ENCODE results near the gene RXRB. TPM values are rescaled to one million over a fixed set of nuclear protein-coding genes. Genes with fewer than 3 reads are reported as not detected.

Gene RXRB
- total and polyA plus RNA-seq, 2 of the 13 experiments (the other 11 are each of a cell fraction or from before 2014, with no cell fraction given): 26.7 to 55.7 TPM

DNA sequence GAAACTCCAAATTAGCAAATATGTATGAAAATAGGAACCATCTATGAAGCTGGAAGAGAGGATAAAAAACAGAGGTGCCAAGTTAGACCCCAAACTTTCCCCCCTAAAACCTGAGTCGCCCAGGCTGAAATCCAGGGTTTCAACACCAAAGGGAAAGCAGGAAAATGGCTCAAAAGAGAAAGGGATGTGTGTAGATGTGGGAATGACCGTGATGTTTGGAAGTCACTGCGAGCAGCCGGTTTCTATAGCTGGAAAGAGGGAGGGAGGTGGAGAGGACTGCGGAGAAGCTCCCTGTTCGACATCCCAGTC is 12.3 kb upstream of the RXRB start:
- Histone ChIP-seq H4K20me1 (ENCODE audit: insufficient read depth, low read length) (no peaks in the 10 kb centered on the region), H3K27me3 (ENCODE audit: control insufficient read depth in 1 of 2, insufficient read depth in 2 of 2, low read length in 2 of 2) (peaks cover 9 to 41% of the 10 kb centered on the region in 2 experiments; a peak in 4 of 5 replicates), H3K9ac (ENCODE audit: insufficient read depth, low read depth, low read length) (peak overlapping the region; percentile 50), H3K9me3 (ENCODE audit: low read length) (no peaks in the 10 kb centered on the region), H3K4me1 (ENCODE audit: insufficient read depth, low read length) (peaks cover 31% of the 10 kb centered on the region), H3K4me3 (replicated peaks in 1 of 3; ENCODE audit: insufficient read depth in 1 of 3, low read depth in 2 of 3, low read length in 3 of 3) (peak overlapping the region in 2 of 3 experiments; percentile 50 to 66; a peak in 4 of 6 replicates), H3K36me3 (replicated peaks in 1 of 2; ENCODE audit: control insufficient read depth in 1 of 2, insufficient read depth in 2 of 2, low read length in 2 of 2) (peaks cover 2 to 9% of the 10 kb centered on the region in 2 experiments; a peak in 4 of 5 replicates), H3K27ac (ENCODE audit: extremely low read length, insufficient read depth, low read length) (no peak overlapping the region), H3K4me2 (ENCODE audit: low read depth, low read length) (peak overlapping the region; percentile 82), H2AFZ (ENCODE audit: low read length) (no peak overlapping the region), H3K79me2 (ENCODE audit: insufficient read depth, low read length) (peaks cover 2% of the 10 kb centered on the region)
- CTCF ChIA-PET (ENCODE audit: low intra/inter-chr PET ratio, low total read pairs): no interaction called here
- DNase-seq (ENCODE audit: low spot score): no peak
- WGBS (ENCODE audit: low lambda C conversion rate): 56% methylated on average over 6 of the region's 6 CpGs
- in situ Hi-C loops (cut with HindIII; ENCODE audit: extremely low pct_ligation_motif_present, low pct_unique_long_range_greater_than_20kb) (no loop called here), intact Hi-C loops (cut with micrococcal nuclease; ENCODE audit: unreplicated experiment) (no loop called here)
- no peak for ATAC-seq
- no TSS peak for BruUV-seq (replicated peaks)
- FAIRE-seq: no peak
- POLR2A ChIA-PET: interaction anchor here (1.2 to 1.4 kb wide), 2 partner anchors 14 to 35 kb away, joined by 6 to 9 read pairs; no protein-coding TSS in a partner anchor
- TF ChIP-seq, protein P1, sequence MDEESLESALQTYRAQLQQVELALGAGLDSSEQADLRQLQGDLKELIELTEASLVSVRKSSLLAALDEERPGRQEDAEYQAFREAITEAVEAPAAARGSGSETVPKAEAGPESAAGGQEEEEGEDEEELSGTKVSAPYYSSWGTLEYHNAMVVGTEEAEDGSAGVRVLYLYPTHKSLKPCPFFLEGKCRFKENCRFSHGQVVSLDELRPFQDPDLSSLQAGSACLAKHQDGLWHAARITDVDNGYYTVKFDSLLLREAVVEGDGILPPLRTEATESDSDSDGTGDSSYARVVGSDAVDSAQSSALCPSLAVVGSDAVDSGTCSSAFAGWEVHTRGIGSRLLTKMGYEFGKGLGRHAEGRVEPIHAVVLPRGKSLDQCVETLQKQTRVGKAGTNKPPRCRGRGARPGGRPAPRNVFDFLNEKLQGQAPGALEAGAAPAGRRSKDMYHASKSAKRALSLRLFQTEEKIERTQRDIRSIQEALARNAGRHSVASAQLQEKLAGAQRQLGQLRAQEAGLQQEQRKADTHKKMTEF (CRISPR knock-in tag; IDR thresholded peaks at IDR 0.05): no peak
- TF ChIP-seq, protein P2, sequence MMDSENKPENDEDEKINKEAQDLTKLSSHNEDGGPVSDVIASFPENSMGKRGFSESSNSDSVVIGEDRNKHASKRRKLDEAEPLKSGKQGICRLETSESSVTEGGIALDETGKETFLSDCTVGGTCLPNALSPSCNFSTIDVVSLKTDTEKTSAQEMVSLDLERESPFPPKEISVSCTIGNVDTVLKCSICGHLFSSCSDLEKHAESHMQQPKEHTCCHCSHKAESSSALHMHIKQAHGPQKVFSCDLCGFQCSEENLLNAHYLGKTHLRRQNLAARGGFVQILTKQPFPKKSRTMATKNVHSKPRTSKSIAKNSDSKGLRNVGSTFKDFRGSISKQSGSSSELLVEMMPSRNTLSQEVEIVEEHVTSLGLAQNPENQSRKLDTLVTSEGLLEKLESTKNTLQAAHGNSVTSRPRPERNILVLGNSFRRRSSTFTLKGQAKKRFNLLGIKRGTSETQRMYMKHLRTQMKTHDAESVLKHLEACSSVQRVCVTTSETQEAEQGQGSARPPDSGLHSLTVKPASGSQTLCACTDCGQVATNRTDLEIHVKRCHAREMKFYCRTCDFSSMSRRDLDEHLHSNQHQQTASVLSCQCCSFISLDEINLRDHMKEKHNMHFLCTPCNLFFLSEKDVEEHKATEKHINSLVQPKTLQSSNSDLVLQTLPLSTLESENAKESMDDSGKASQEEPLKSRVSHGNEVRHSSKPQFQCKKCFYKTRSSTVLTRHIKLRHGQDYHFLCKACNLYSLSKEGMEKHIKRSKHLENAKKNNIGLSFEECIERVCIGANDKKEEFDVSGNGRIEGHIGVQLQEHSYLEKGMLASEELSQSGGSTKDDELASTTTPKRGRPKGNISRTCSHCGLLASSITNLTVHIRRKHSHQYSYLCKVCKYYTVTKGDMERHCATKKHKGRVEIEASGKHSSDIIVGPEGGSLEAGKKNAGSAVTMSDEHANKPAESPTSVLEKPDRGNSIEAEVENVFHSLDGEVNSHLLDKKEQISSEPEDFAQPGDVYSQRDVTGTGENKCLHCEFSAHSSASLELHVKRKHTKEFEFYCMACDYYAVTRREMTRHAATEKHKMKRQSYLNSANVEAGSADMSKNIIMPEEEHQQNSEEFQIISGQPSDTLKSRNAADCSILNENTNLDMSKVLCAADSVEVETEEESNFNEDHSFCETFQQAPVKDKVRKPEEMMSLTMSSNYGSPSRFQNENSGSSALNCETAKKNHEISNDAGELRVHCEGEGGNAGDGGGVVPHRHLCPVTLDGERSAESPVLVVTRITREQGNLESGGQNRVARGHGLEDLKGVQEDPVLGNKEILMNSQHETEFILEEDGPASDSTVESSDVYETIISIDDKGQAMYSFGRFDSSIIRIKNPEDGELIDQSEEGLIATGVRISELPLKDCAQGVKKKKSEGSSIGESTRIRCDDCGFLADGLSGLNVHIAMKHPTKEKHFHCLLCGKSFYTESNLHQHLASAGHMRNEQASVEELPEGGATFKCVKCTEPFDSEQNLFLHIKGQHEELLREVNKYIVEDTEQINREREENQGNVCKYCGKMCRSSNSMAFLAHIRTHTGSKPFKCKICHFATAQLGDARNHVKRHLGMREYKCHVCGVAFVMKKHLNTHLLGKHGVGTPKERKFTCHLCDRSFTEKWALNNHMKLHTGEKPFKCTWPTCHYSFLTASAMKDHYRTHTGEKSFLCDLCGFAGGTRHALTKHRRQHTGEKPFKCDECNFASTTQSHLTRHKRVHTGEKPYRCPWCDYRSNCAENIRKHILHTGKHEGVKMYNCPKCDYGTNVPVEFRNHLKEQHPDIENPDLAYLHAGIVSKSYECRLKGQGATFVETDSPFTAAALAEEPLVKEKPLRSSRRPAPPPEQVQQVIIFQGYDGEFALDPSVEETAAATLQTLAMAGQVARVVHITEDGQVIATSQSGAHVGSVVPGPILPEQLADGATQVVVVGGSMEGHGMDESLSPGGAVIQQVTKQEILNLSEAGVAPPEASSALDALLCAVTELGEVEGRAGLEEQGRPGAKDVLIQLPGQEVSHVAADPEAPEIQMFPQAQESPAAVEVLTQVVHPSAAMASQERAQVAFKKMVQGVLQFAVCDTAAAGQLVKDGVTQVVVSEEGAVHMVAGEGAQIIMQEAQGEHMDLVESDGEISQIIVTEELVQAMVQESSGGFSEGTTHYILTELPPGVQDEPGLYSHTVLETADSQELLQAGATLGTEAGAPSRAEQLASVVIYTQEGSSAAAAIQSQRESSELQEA (CRISPR knock-in tag; IDR thresholded peaks at IDR 0.05; ENCODE audit: not compliant biosample characterization): no peak
- TF ChIP-seq, protein P3, sequence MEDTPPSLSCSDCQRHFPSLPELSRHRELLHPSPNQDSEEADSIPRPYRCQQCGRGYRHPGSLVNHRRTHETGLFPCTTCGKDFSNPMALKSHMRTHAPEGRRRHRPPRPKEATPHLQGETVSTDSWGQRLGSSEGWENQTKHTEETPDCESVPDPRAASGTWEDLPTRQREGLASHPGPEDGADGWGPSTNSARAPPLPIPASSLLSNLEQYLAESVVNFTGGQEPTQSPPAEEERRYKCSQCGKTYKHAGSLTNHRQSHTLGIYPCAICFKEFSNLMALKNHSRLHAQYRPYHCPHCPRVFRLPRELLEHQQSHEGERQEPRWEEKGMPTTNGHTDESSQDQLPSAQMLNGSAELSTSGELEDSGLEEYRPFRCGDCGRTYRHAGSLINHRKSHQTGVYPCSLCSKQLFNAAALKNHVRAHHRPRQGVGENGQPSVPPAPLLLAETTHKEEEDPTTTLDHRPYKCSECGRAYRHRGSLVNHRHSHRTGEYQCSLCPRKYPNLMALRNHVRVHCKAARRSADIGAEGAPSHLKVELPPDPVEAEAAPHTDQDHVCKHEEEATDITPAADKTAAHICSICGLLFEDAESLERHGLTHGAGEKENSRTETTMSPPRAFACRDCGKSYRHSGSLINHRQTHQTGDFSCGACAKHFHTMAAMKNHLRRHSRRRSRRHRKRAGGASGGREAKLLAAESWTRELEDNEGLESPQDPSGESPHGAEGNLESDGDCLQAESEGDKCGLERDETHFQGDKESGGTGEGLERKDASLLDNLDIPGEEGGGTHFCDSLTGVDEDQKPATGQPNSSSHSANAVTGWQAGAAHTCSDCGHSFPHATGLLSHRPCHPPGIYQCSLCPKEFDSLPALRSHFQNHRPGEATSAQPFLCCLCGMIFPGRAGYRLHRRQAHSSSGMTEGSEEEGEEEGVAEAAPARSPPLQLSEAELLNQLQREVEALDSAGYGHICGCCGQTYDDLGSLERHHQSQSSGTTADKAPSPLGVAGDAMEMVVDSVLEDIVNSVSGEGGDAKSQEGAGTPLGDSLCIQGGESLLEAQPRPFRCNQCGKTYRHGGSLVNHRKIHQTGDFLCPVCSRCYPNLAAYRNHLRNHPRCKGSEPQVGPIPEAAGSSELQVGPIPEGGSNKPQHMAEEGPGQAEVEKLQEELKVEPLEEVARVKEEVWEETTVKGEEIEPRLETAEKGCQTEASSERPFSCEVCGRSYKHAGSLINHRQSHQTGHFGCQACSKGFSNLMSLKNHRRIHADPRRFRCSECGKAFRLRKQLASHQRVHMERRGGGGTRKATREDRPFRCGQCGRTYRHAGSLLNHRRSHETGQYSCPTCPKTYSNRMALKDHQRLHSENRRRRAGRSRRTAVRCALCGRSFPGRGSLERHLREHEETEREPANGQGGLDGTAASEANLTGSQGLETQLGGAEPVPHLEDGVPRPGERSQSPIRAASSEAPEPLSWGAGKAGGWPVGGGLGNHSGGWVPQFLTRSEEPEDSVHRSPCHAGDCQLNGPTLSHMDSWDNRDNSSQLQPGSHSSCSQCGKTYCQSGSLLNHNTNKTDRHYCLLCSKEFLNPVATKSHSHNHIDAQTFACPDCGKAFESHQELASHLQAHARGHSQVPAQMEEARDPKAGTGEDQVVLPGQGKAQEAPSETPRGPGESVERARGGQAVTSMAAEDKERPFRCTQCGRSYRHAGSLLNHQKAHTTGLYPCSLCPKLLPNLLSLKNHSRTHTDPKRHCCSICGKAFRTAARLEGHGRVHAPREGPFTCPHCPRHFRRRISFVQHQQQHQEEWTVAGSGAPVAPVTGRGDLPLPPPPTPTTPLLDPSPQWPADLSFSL (CRISPR knock-in tag; IDR thresholded peaks at IDR 0.05): no peak
- no peak for TF ChIP-seq ATF7 (IDR thresholded peaks at IDR 0.05)
- no peak for TF ChIP-seq ATF7 (CRISPR knock-in tag; IDR thresholded peaks at IDR 0.05)
